A549 (cell line): Measurements from ENCODE around the gene CPE. TPM values are rescaled to one million over a fixed set of nuclear protein-coding genes. Genes with fewer than 3 reads are reported as not detected.

Experiments
- ATAC-seq, 2 experiments: fragments of 200-7000 bp in 1 of 2; fragments of >200 bp in 1 of 2; cut with Nextera tagmentation in 1 of 2; cut with Tn5 transposase in 1 of 2; 3 replicates each; pipeline versions ENCODE4 v1.8.0 to v1.9.1; 2018 to 2020; ENCODE audit warnings: mild to moderate bottlenecking in 1 of 2, moderate library complexity in 1 of 2
- CTCF ChIA-PET: fragments of 300-600 bp; sonication (Branson Sonifier 250); formaldehyde crosslinking; extraction: SDS; loops from one replicate; lab custom pipeline; 2021; ENCODE audit warnings: antibody characterized with exemption, inconsistent platforms; lab: Yijun Ruan, JAX
- POLR2A ChIA-PET: fragments of 350-600 bp; formaldehyde crosslinking; extraction: SDS; loops from one replicate; lab custom pipeline; 2021; ENCODE audit warnings: antibody characterized with exemption, inconsistent platforms; lab: Yijun Ruan, JAX
- DNase-seq, 2 experiments: peaks; one replicate each; pipeline versions ENCODE4 v3.0.0 to v3.0.0-alpha.2; 2011 to 2016; ENCODE audit warnings: low read depth in 1 of 2, low spot score in 1 of 2
- FAIRE-seq: peaks from 2 replicates; lab custom pipeline; 2011; peaks lifted over from hg19 to GRCh38; lab: Jason Lieb, UNC
- H3K27ac ChIP-seq, 2 experiments: fragments of >200 bp; sonication (Bioruptor Twin); formaldehyde crosslinking; 3 replicates each; pipeline ENCODE4 v1.5.1; 2016 to 2017
- H3K4me1 ChIP-seq: fragments of >200 bp; sonication (Bioruptor Twin); formaldehyde crosslinking; 3 replicates; pipeline ENCODE4 v1.6.1; 2016
- H3K4me2 ChIP-seq: fragments of >200 bp; sonication (Bioruptor Twin); formaldehyde crosslinking; 3 replicates; pipeline ENCODE4 v1.6.1; 2016
- H3K4me3 ChIP-seq: fragments of >200 bp; sonication (Bioruptor Twin); formaldehyde crosslinking; 3 replicates; pipeline ENCODE4 v1.5.1; 2016
- H3K9me3 ChIP-seq: fragments of >200 bp; sonication (Bioruptor Twin); formaldehyde crosslinking; 3 replicates; pipeline ENCODE4 v1.6.1; 2016
- BCL3 ChIP-seq: fragments of >200 bp; sonication (Bioruptor Twin); formaldehyde crosslinking; IDR thresholded peaks from 3 replicates; pipeline ENCODE4 v1.6.1; 2016
- BHLHE40 ChIP-seq: IDR thresholded peaks from 2 replicates; pipeline ENCODE4 v1.6.1; 2012; ENCODE audit warnings: low read depth, low read length, inconsistent platforms
- CHD2 ChIP-seq: fragments of 150-350 bp; IDR thresholded peaks from 2 replicates; pipeline ENCODE4 v1.6.1; 2014; ENCODE audit warnings: low read length; ENCODE audit not compliant: partially characterized antibody
- E2F6 ChIP-seq: IDR thresholded peaks from 2 replicates; pipeline ENCODE4 v1.6.1; 2012; ENCODE audit warnings: low read depth, borderline replicate concordance
- ESRRA ChIP-seq: fragments of 150-350 bp; IDR thresholded peaks from 2 replicates; pipeline ENCODE4 v1.6.1; 2014; ENCODE audit warnings: mild to moderate bottlenecking, low read length, borderline replicate concordance
- FOSB ChIP-seq: fragments of 250-450 bp; sonication (Bioruptor Pico); IDR thresholded peaks from 2 replicates; pipeline ENCODE4 v1.5.0; 2020; ENCODE audit warnings: mild to moderate bottlenecking, moderate library complexity
- FOSL2 ChIP-seq, 2 experiments: fragments of 450-650 bp in 1 of 2; fragments of >200 bp in 1 of 2; sonication (Bioruptor Twin) in 1 of 2; formaldehyde crosslinking; IDR thresholded peaks; 2 replicates each; pipeline versions ENCODE4 v1.5.0 to v1.6.1; 2016 to 2020; ENCODE audit warnings: mild to moderate bottlenecking in 1 of 2, moderate library complexity in 1 of 2
- FOXS1 ChIP-seq: fragments of 250-450 bp; sonication (Bioruptor Pico); IDR thresholded peaks from 2 replicates; pipeline ENCODE4 v1.5.0; 2020; ENCODE audit warnings: mild to moderate bottlenecking, moderate library complexity
- GATA3 ChIP-seq: IDR thresholded peaks from 2 replicates; pipeline ENCODE4 v1.6.1; 2012; ENCODE audit warnings: borderline replicate concordance
- HES2 ChIP-seq: fragments of >200 bp; sonication (Bioruptor Twin); formaldehyde crosslinking; IDR thresholded peaks from 2 replicates; pipeline ENCODE4 v1.6.1; 2016
- HOXA7 ChIP-seq: fragments of 250-450 bp; sonication (Bioruptor Pico); IDR thresholded peaks from 2 replicates; pipeline ENCODE4 v1.5.0; 2020; ENCODE audit warnings: mild to moderate bottlenecking, moderate library complexity
- JUN ChIP-seq, 2 experiments: fragments of >200 bp; sonication (Bioruptor Twin); formaldehyde crosslinking; IDR thresholded peaks; 2 replicates in 1 of 2; 3 replicates in 1 of 2; pipeline ENCODE4 v1.6.1; 2016 to 2017
- KDM1A ChIP-seq: fragments of 200-600 bp; sonication (generic); IDR thresholded peaks from 2 replicates; pipeline ENCODE4 v1.6.1; 2016; ENCODE audit warnings: low read depth, mild to moderate bottlenecking
- KDM5A ChIP-seq: fragments of 200-600 bp; sonication (generic); IDR thresholded peaks from 2 replicates; pipeline ENCODE4 v1.6.1; 2016; ENCODE audit warnings: antibody characterized with exemption, mild to moderate bottlenecking
- MAFK ChIP-seq: fragments of 450-650 bp; IDR thresholded peaks from 2 replicates; pipeline ENCODE4 v1.6.1; 2014; ENCODE audit not compliant: partially characterized antibody
- MAZ ChIP-seq: fragments of 150-350 bp; IDR thresholded peaks from 2 replicates; pipeline ENCODE4 v1.6.1; 2014; ENCODE audit warnings: antibody characterized with exemption, low read depth, low read length, borderline replicate concordance
- NFE2L2 ChIP-seq: fragments of 150-350 bp; conservative IDR thresholded peaks from 2 replicates; pipeline ENCODE4 v1.6.1; 2014; ENCODE audit warnings: low read length
- NPAS2 ChIP-seq: fragments of 250-450 bp; sonication (Bioruptor Pico); IDR thresholded peaks from 2 replicates; pipeline ENCODE4 v1.8.0; 2022; ENCODE audit warnings: mild to moderate bottlenecking, moderate library complexity, borderline replicate concordance
- PHF8 ChIP-seq: fragments of 200-600 bp; sonication (generic); IDR thresholded peaks from 2 replicates; pipeline ENCODE4 v1.6.1; 2016; ENCODE audit warnings: low read depth, mild to moderate bottlenecking, antibody characterized with exemption, moderate library complexity, borderline replicate concordance
- POLR2A ChIP-seq: IDR thresholded peaks from 2 replicates; pipeline ENCODE4 v1.6.1; 2012; ENCODE audit warnings: mild to moderate bottlenecking, low read length
- RAD21 ChIP-seq, 2 experiments: fragments of >200 bp in 1 of 2; sonication (Bioruptor Twin) in 1 of 2; formaldehyde crosslinking in 1 of 2; IDR thresholded peaks in 1 of 2; conservative IDR thresholded peaks in 1 of 2; 2 replicates in 1 of 2; 3 replicates in 1 of 2; pipeline ENCODE4 v1.6.1; 2012 to 2018; ENCODE audit warnings: inconsistent platforms in 1 of 2
- RARB ChIP-seq: fragments of 250-450 bp; sonication (Bioruptor Pico); IDR thresholded peaks from 2 replicates; pipeline ENCODE4 v1.8.0; 2021; ENCODE audit warnings: mild to moderate bottlenecking, moderate library complexity
- RFX5 ChIP-seq: fragments of 450-650 bp; IDR thresholded peaks from 2 replicates; pipeline ENCODE4 v1.7.1; 2014; ENCODE audit warnings: antibody characterized with exemption, mild to moderate bottlenecking, moderate library complexity
- ZC3H11A ChIP-seq: fragments of 450-650 bp; IDR thresholded peaks from 2 replicates; pipeline ENCODE4 v1.6.1; 2014; ENCODE audit warnings: antibody characterized with exemption, mild to moderate bottlenecking
- ZFP36 ChIP-seq: fragments of 450-650 bp; IDR thresholded peaks from 2 replicates; pipeline ENCODE4 v1.6.1; 2014; ENCODE audit warnings: borderline replicate concordance; ENCODE audit not compliant: partially characterized antibody
- ZNF302 ChIP-seq: fragments of 250-450 bp; sonication (Bioruptor Pico); IDR thresholded peaks from 2 replicates; pipeline ENCODE4 v1.9.0; 2021; ENCODE audit warnings: inconsistent platforms, mild to moderate bottlenecking, moderate library complexity
- WGBS: methylation state at CpG from one replicate; pipeline ENCODE4 v1.1.6; 2017; ENCODE audit errors: missing lambda C conversion rate; 5-methylcytosine and 5-hydroxymethylcytosine counted together
- polyA plus RNA-seq, 4 experiments: library from polyadenylated mRNA; depleted of rRNA in 3 of 4; stranded (reverse); fragments of >200 nt; fragmentation: RNase III in 1 of 4; extraction: RNeasy Plus Mini Kit Qiagen cat#74134 plus additional on column Dnase treatment in 1 of 4; gene quantifications; 2 replicates in 3 of 4; 3 replicates in 1 of 4; pipeline ENCODE4 v1.2.3, GENCODE V29; 2011 to 2017
- TF ChIP-seq, protein P1 (sequence below): fragments of 150-350 bp; IDR thresholded peaks from 2 replicates; pipeline ENCODE4 v1.6.1; 2014; ENCODE audit warnings: low read depth, mild to moderate bottlenecking, low read length

The CPE gene
- polyA plus RNA-seq, 2 of the 4 experiments (the other 2 are of a cell fraction) = 1.6 to 1.9 TPM

DNA sequence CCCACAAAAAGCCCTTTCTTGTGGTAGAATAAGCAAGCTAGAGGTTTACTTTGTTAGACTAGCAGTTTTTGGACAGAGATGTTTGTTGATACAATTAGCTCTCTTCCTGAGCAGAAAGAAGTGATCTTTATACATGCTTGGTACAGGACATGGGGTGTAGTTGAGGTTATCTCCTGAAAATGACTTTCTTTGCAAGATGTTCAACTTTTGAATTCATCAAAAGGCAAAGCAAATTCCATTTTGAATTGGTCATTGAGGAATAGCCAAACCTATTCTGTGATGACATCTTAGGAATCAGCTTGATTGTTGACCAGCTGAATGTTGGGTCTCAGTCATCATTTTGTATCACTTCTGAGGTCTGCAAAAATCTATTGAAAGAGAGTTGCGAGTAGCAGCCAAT lies 3.8 kb downstream of the CPE start:
- no peak for ATAC-seq
- no peak for FAIRE-seq
- Histone ChIP-seq H3K4me1 (0 out of 3 replicates have a peak, but pooled peaks cover 5% of the 10 kb centered on the region), H3K27ac (no peak overlapping the region), H3K4me2 (no peak overlapping the region), H3K9me3 (no peaks in the 10 kb centered on the region), H3K4me3 (no peak overlapping the region)
- no peak for DNase-seq
- no peak for TF ChIP-seq FOSL2 (IDR thresholded peaks at IDR 0.05)
- no peak for TF ChIP-seq FOSL2 (CRISPR knock-in tag; IDR thresholded peaks at IDR 0.05)
- TF ChIP-seq ZC3H11A = no peak
- TF ChIP-seq BHLHE40 = no peak
- no peak for TF ChIP-seq RFX5
- no peak for TF ChIP-seq BCL3
- TF ChIP-seq NFE2L2 = no peak
- TF ChIP-seq ZNF302 (CRISPR knock-in tag) = no peak
- no peak for TF ChIP-seq GATA3
- no peak for TF ChIP-seq ZFP36
- no peak for TF ChIP-seq CHD2
- TF ChIP-seq PHF8 = no peak
- TF ChIP-seq MAFK = no peak
- TF ChIP-seq, protein P1, sequence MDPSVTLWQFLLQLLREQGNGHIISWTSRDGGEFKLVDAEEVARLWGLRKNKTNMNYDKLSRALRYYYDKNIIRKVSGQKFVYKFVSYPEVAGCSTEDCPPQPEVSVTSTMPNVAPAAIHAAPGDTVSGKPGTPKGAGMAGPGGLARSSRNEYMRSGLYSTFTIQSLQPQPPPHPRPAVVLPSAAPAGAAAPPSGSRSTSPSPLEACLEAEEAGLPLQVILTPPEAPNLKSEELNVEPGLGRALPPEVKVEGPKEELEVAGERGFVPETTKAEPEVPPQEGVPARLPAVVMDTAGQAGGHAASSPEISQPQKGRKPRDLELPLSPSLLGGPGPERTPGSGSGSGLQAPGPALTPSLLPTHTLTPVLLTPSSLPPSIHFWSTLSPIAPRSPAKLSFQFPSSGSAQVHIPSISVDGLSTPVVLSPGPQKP = no peak
- TF ChIP-seq JUN (IDR thresholded peaks at IDR 0.05) = no peak
- no peak for TF ChIP-seq RAD21 (conservative IDR thresholded peaks at IDR 0.05 in 1 of 2, IDR thresholded peaks at IDR 0.05 in 1 of 2)
- no peak for TF ChIP-seq KDM1A
- CTCF ChIA-PET = interaction anchor here (0.8 kb wide), 1 partner anchor 251 kb away, joined by 3 read pairs; no protein-coding TSS in a partner anchor
- POLR2A ChIA-PET = no interaction called here
- 54% methylated on average over 1 of the region's 1 CpG for WGBS

DNA sequence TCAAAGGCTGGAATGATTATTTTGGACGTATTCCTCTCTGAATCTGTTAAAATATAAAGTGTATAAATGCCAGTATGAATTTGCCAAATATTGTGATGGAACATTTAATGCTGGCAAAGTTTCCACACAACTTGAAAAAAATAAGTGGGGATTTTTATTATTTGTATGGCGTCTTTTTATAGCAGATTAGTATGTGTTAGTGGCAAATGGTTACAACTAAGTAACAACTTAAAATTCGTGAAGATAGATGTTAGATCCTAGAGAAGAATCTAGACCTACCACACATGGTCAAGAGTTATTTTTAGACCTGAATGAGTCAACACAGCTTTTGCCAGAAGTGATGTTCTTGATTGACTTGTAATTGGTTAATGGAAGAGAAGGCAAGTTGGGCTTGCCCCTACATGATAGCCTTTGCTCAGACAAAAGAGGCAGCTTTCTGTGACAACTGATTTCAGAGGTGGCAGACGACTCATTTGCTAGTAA lies 4.8 kb downstream of the CPE start:
- POLR2A ChIA-PET = no interaction called here
- CTCF ChIA-PET = interaction anchor here (0.6 to 1.2 kb wide), 2 partner anchors 252 to 1023 kb away, joined by 3 read pairs; no protein-coding TSS in a partner anchor
- DNase-seq (no peak), FAIRE-seq (no peak), ATAC-seq (no peak)
- WGBS = 28% methylated on average over 4 of the region's 4 CpGs
- H3K9me3 ChIP-seq = no peaks in the 10 kb centered on the region
- 0 out of 3 replicates have a peak, but pooled peaks cover under 1% of the 10 kb centered on the region for H3K4me1 ChIP-seq
- TF ChIP-seq BHLHE40 (no peak), POLR2A (no peak), FOSB (CRISPR knock-in tag) (no peak), FOXS1 (CRISPR knock-in tag) (no peak), NPAS2 (CRISPR knock-in tag) (no peak), MAZ (no peak), HOXA7 (CRISPR knock-in tag) (no peak), KDM5A (no peak), E2F6 (no peak), RARB (CRISPR knock-in tag) (no peak), PHF8 (no peak), ESRRA (no peak), FOSL2 (IDR thresholded peaks at IDR 0.05) (no peak), FOSL2 (CRISPR knock-in tag; IDR thresholded peaks at IDR 0.05) (no peak), HES2 (no peak)
- TF ChIP-seq, protein P1 = no peak
- no peak overlapping the region for H3K4me2 ChIP-seq
- no peak overlapping the region for H3K27ac ChIP-seq
- H3K4me3 ChIP-seq = no peak overlapping the region
